Forelimb muscle (tissue), 1 donor: ENCODE results near the gene CGN. TPM values are rescaled to one million over a fixed set of nuclear protein-coding genes. Genes with fewer than 3 reads are reported as not detected.

Source experiments
- DNase-seq: peaks from one replicate; pipeline ENCODE4 v3.0.0-alpha.2; 2013; ENCODE audit warnings: low read depth
- polyA plus RNA-seq: library from polyadenylated mRNA; unstranded; fragments of 120-200 nt; gene quantifications from one replicate; pipeline ENCODE4 v1.2.1, GENCODE V29; 2013; ENCODE audit not compliant: insufficient read length

CGN gene
- polyA plus RNA-seq, 1 donor = 0.52 TPM

GRCh38 chr1:151546011-151546925 is 35.1 kb downstream of the CGN start:
- no peak for DNase-seq

GRCh38 chr1:151547119-151547899 is 36.1 kb downstream of the CGN start:
- DNase-seq = no peak

DNA sequence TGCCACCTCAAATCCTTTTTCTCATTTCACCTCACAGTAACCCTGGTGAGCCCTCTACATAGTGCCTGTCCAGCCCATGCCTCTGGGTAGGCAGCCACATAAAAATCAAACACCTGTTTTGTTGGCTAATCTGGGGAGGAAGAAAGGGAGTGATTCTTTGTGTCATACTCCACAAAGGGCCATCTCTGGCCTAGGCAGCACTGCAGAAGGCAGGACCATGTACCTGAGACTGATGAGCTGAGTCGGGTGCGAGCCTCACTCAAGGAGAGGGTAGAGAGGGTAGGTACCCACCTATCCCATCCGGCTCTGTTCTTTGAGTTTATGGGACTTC is 36.7 kb downstream of the CGN start:
- no peak for DNase-seq

GRCh38 chr1:151549199-151549598 is 38.0 kb downstream of the CGN start:
- no peak for DNase-seq

GRCh38 chr1:151553659-151554058 is 42.5 kb downstream of the CGN start:
- DNase-seq = no peak

- DNase-seq = no peak
Observed at GRCh38 chr1:151556052-151556451, 44.9 kb downstream of the CGN start.

DNA sequence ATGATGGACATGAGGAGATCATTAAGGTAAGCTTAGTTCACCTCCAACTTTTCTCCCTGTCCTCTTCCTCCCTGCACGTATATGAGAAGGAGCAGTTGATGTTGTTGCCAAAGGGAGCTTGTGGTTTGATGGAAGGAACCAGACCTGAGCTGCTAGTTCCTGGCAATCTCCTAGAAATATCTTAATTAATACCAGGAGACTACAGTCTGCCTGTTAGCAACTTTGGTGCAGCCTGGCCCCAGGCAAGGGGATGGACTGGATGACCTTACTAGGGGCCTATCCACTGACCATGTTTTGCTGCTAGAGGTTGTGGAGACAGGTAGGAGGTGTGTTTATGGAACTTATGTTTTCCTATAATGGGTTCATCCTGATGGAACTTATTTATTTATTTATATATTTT is 51.5 kb downstream of the CGN start:
- DNase-seq = no peak

DNA sequence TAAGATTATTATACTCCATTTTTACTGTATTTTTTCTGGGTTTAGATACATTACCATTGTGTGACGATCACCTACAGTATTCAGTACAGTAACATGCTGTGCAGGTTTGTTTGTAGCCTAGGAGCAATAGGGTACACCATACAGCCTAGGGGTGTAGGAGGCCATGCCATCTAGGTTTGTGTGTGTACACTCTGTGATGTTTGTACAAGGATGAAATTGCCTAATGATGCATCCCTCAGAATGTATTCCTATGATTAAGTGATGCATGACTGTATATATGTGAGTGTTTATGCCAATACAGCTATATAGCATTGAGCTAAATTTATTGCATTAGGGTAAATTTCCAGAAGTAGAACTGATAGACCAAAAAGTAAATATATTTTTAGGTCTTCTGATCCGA is 52.2 kb downstream of the CGN start:
- DNase-seq = no peak

DNA sequence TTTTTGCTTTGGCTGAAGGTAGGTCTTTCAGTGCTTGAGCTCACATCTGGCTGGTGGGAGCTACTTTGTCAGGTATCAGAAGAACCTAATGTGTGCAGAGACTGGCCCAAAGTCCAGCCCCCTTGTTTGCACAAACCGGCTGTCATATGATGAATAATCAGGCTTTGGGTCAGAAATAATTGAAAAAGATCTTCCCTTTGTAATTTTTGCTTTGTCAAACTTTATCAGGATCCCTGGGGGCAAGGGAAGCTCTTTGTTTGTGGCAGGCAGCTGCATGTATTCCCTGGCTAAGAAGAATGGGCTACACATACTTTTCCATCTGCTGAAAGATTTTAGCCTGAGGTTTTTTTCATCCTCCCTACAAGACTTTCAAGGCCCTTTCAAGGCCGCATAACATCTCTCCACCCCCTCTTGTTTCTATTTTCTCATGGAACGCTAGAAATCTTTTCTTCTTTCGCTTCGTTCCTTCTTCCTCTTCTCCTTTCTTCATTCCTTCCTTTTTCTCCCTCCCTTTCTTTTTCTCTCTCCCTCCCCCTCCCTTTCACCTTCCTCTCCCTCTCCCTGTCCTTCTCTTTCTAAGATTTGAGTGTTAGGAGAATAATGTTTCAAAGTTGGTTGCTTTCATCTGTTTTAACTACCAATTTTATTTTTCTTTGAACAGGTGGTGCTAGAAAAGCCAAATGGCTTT is 54.5 kb downstream of the CGN start:
- no peak for DNase-seq

DNA sequence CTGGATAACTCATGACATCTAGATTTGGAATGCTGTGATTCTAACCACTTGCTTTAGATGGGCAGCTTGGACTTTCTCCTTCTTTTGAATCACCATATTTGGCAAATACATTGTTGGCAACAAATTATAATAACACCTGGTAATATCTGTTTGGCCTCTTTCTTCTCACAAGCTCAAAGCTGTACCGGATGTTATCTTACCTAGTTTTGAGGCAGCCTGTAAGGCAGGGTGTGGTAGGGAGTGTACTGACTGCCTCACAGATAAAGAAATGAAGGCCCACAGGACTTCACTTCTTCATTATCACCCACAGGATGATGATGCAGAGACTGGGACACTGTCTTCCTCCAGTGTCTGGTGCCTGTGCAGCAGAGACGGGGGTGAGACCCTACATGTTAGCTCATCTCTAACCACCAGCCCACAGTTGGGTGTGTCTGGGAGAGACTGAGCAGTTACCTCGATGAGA is 57.5 kb downstream of the CGN start:
- DNase-seq = no peak

GRCh38 chr1:151570819-151571218 is 59.6 kb downstream of the CGN start:
- no peak for DNase-seq

GRCh38 chr1:151574575-151575529 is 63.7 kb downstream of the CGN start:
- DNase-seq = no peak

- DNase-seq = no peak
Observed at GRCh38 chr1:151577173-151577572, 66.0 kb downstream of the CGN start.

DNA sequence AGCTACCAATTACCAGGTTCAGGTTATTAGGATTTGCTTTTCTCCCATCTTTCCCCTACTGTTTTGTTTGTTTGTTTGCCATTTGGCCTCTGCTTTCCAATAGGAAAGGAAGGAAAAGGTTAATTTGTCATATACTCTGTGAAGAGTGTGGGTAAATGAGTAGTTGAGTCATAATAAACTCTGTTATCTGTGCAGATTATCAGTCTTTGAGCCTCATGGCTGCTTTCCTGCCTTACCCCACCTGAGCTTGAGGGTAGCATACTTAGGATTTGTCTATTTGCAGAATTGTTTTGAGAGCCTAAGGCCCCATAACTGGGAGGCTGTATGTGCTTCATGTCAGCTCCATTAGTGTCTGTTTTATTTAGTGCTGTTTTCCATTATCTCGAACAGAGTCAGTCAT is 67.8 kb downstream of the CGN start:
- no peak for DNase-seq

DNA sequence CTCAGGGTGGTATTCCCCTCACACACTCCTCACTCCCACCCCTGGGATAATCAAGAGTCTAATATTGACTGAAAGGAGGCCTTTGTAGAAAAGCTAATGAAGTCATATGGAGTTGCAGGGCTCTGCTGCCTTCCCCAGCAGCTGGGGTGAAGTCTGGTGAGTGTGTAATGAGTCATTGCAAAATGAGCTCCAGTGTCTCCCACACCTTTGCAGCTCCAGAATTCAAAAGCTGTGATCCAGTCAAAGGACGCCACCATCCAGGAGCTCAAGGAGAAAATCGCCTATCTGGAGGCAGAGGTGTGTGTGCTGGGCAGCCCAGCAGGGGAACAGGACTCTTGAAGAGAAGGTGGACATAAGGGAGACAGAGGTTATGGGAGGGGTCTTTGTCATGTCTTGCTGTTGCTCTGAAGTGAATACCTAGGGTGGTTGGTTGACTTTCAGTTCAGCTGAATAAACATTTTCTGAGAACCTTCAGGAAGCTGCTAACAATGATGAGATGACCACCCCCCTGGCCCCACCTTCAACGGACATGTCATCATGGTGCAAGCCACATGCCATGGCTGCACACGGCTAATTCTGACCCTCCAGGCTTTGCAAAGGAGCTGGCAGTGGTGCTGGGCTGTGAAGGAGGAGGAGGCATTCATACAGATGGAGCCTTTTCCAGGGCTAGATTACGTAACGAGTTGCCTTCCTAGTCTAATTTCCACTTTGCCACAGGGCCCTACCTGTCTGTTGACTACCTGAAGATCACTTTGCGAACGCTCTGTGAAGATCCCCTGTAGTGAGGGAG is 68.4 kb downstream of the CGN start:
- DNase-seq = no peak

GRCh38 chr1:151581451-151581850 is 70.3 kb downstream of the CGN start:
- peak; percentile 20 for DNase-seq

GRCh38 chr1:151581921-151582320 is 70.7 kb downstream of the CGN start:
- peak; percentile 63 for DNase-seq

DNA sequence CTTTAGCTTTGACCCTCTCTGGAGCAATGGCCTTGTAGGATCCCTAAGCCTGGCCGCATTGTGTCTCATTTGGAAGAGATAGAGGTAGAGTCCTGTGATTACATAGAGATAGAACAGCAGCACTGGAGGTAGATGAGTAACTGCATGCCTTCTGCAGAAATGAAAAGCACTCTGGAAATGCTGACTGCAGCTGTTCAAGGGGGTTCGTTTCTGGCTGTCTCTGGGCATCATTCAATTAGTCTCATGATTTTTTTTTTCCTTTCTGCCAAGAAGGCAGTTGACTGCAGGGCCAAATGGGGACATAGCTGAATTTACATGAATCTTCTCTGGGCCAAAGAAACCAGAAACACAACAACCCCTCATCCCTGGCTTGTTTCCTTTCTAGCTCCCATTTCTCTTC is 72.6 kb downstream of the CGN start:
- no peak for DNase-seq

- no peak for DNase-seq
Observed at GRCh38 chr1:151584278-151584677, 73.1 kb downstream of the CGN start.

- DNase-seq = no peak
Observed at GRCh38 chr1:151584780-151585179, 73.6 kb downstream of the CGN start.
